Activated CD8-positive, alpha-beta T cell treated with anti-CD3 and anti-CD28 coated beads for 36 hours (primary cell): ENCODE data around the gene ERC2. TPM values are rescaled to one million over a fixed set of nuclear protein-coding genes. Genes with fewer than 3 reads are reported as not detected.

Experiments
- ATAC-seq: fragments of 200-7000 bp; cut with Tn5 transposase; one replicate; pipeline ENCODE4 v1.10.0; 2021; ENCODE audit warnings: mild to moderate bottlenecking, moderate library complexity
- CTCF ChIA-PET: fragments of 350-600 bp; sonication (Branson Sonifier 250); formaldehyde crosslinking; loops from one replicate; lab custom pipeline; 2021; ENCODE audit warnings: antibody characterized with exemption; lab: Charles Lee
- POLR2A ChIA-PET: fragments of 350-600 bp; sonication (Branson Sonifier 250); formaldehyde crosslinking; loops from one replicate; lab custom pipeline; 2021; ENCODE audit warnings: antibody characterized with exemption; lab: Charles Lee
- DNase-seq: peaks from one replicate; pipeline ENCODE4 v3.0.0-alpha.2; 2020
- H3K27ac Mint-ChIP-seq: one replicate; pipeline ENCODE4 v1.8.0; 2021; ENCODE audit warnings: mild to moderate bottlenecking, mixed read lengths
- H3K27me3 Mint-ChIP-seq: one replicate; pipeline ENCODE4 v1.8.0; 2021; ENCODE audit warnings: mixed read lengths
- H3K36me3 Mint-ChIP-seq: one replicate; pipeline ENCODE4 v1.8.0; 2021; ENCODE audit warnings: low read depth, mixed read lengths
- H3K4me1 Mint-ChIP-seq: one replicate; pipeline ENCODE4 v1.8.0; 2021; ENCODE audit warnings: low read depth, mixed read lengths
- H3K4me3 Mint-ChIP-seq: one replicate; pipeline ENCODE4 v1.8.0; 2021; ENCODE audit warnings: mild to moderate bottlenecking, moderate library complexity, mixed read lengths
- H3K9me3 Mint-ChIP-seq: one replicate; pipeline ENCODE4 v1.8.0; 2021; ENCODE audit warnings: mixed read lengths
- intact Hi-C: fragments of 100-400 bp; cut with micrococcal nuclease; formaldehyde crosslinking; loops from one replicate; pipeline ENCODE4 v1.10.0; 2022
- total RNA-seq, 2 experiments: library from RNA; stranded (reverse); gene quantifications; one replicate each; pipeline ENCODE4 v1.2.3, GENCODE V29; 2021
- TF ChIP-seq, protein P1 (sequence below): fragments of 200-600 bp; IDR thresholded peaks from one replicate; pipeline ENCODE4 v1.8.0; 2022; ENCODE audit warnings: antibody characterized with exemption, mild to moderate bottlenecking

Gene ERC2
- total RNA-seq, 2 experiments from 2014 or later, result 0.18 to 0.52 TPM

DNA sequence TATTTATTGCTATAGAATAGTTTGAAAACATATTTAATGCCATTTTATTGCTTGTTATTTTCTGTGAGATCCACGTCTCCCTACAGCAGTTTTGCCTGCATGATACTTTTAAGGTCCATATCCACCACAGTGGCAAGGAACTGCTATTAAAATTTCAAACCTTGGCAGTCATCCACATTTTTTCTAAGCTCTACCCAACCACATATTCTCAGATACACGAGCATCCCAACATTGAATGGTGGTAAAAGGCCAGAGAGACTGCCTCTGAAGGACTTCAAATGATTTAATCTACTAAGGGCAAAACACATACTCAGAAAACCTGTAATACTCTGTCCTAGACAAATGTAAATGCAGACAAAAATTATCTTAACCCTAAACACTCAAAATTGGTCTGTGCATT, 173.1 kb downstream of the ERC2 start:
- Mint-ChIP-seq H3K36me3 (no peaks in the 10 kb centered on the region), H3K9me3 (no peaks in the 10 kb centered on the region), H3K4me3 (no peak overlapping the region), H3K4me1 (peaks cover 5% of the 10 kb centered on the region), H3K27ac (no peak overlapping the region), H3K27me3 (peaks cover 11% of the 10 kb centered on the region)
- no peak for DNase-seq
- POLR2A ChIA-PET, result no interaction called here
- ATAC-seq, result no peak
- TF ChIP-seq, protein P1, sequence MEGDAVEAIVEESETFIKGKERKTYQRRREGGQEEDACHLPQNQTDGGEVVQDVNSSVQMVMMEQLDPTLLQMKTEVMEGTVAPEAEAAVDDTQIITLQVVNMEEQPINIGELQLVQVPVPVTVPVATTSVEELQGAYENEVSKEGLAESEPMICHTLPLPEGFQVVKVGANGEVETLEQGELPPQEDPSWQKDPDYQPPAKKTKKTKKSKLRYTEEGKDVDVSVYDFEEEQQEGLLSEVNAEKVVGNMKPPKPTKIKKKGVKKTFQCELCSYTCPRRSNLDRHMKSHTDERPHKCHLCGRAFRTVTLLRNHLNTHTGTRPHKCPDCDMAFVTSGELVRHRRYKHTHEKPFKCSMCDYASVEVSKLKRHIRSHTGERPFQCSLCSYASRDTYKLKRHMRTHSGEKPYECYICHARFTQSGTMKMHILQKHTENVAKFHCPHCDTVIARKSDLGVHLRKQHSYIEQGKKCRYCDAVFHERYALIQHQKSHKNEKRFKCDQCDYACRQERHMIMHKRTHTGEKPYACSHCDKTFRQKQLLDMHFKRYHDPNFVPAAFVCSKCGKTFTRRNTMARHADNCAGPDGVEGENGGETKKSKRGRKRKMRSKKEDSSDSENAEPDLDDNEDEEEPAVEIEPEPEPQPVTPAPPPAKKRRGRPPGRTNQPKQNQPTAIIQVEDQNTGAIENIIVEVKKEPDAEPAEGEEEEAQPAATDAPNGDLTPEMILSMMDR, result no peak
- CTCF ChIA-PET, result no interaction called here
- intact Hi-C loops, result no loop called here

DNA sequence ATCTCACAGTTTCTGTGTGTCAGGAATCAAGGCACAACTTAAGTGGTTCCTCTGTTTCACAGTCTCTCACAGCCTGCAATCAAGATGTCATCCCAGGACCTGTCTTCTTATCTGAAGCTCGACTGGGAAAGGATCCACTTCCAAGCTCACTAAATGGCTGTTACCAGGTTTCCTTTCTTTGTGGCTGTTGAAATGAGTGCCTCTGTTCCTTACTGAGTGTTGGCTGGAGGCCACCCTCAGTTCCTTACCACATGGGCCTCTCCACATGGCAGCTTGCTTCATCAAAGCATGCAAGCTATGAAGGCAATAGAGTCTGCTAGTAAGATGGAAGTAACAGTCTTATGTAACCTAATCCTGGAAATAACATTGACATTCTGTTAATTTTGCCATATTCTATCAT, 174.0 kb downstream of the ERC2 start:
- CTCF ChIA-PET, result interaction anchor here (0.7 to 1.9 kb wide), 2 partner anchors 9 to 19 kb away, joined by 3 to 9 read pairs; no protein-coding TSS in a partner anchor
- H3K9me3 Mint-ChIP-seq, result no peaks in the 10 kb centered on the region
- H3K27ac Mint-ChIP-seq, result no peak overlapping the region
- intact Hi-C loops, result no loop called here
- peaks cover 7% of the 10 kb centered on the region for H3K27me3 Mint-ChIP-seq
- H3K4me3 Mint-ChIP-seq, result no peak overlapping the region
- no peaks in the 10 kb centered on the region for H3K36me3 Mint-ChIP-seq
- POLR2A ChIA-PET, result no interaction called here
- ATAC-seq, result no peak
- TF ChIP-seq, protein P1, result no peak
- H3K4me1 Mint-ChIP-seq, result peaks cover 5% of the 10 kb centered on the region
- DNase-seq, result no peak

DNA sequence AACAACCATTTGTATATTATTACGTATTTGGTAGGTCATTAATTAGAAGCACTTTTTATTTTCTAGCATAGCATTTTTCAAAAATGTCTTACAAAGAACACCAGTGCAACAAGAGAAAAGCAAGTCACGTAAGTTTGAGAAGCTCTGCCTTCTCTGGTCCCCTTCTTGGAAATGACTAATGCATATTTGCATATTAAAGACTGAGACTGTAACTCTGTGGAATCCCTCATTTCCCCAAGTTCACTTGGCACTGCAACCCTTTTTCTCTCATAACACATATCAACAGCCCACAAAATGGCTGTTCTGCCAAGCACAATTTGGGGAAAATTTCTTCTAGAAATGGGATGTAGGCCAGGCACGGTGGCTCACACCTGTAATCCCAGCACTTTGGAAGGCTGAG, 176.3 kb downstream of the ERC2 start:
- no peak overlapping the region for H3K27ac Mint-ChIP-seq
- intact Hi-C loops, result no loop called here
- TF ChIP-seq, protein P1, result no peak
- H3K4me3 Mint-ChIP-seq, result no peak overlapping the region
- peak; percentile 43 for ATAC-seq
- no peaks in the 10 kb centered on the region for H3K36me3 Mint-ChIP-seq
- no peak for DNase-seq
- H3K9me3 Mint-ChIP-seq, result no peaks in the 10 kb centered on the region
- H3K27me3 Mint-ChIP-seq, result peaks cover 9% of the 10 kb centered on the region
- ChIA-PET POLR2A (interaction anchor here (0.9 kb wide), 1 partner anchor 13 kb away, joined by 3 read pairs; no protein-coding TSS in a partner anchor), CTCF (no interaction called here)
- H3K4me1 Mint-ChIP-seq, result peaks cover 5% of the 10 kb centered on the region

DNA sequence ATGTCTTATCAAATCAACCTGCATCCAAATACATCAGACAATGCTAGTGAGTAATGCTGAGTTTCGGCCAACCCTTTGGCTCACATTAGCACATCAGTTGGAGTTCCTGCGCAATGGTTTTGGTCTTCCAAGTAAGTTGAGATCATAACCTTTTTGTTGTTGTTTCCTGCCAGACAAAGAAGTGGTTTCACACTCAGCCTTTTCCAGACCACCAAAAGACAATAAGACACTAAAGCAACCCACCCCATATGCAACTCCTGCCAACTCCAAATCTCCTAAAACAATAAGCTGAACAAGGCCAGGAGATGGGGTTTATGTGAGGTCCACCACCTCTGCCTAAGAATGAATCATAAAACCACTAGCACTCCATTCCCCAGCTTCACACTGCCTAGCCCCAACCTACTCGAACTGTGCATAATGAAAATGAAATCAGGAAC, 177.0 kb downstream of the ERC2 start:
- Mint-ChIP-seq H3K36me3 (no peaks in the 10 kb centered on the region), H3K27ac (no peak overlapping the region), H3K4me1 (peaks cover 5% of the 10 kb centered on the region), H3K4me3 (no peak overlapping the region), H3K9me3 (no peaks in the 10 kb centered on the region), H3K27me3 (peaks cover 9% of the 10 kb centered on the region)
- POLR2A ChIA-PET, result interaction anchor here (0.9 kb wide), 1 partner anchor 13 kb away, joined by 3 read pairs; no protein-coding TSS in a partner anchor
- TF ChIP-seq, protein P1, result no peak
- intact Hi-C loops, result no loop called here
- CTCF ChIA-PET, result no interaction called here
- DNase-seq (peak; percentile 13), ATAC-seq (peak; percentile 87)

DNA sequence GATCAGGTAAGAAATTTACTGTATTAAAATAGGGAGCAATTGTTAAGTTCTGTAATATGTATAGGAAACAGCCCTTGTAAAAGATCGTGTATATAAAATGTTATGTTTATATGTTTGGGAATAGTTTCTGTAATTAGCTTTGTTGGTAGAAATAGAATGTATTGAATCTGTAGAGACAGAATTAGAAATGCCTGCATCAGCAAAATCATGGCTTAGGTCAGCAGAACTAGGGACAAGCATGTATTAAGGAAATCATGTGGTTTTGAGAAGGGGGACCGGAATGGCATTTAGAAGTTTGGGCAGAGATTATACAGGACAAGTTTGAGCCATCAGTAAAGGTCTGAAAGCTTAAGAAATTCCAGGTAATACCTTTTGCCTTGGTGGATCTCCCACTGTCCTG, 177.9 kb downstream of the ERC2 start:
- POLR2A ChIA-PET, result no interaction called here
- intact Hi-C loops, result no loop called here
- no peak for DNase-seq
- Mint-ChIP-seq H3K4me3 (no peak overlapping the region), H3K9me3 (no peaks in the 10 kb centered on the region), H3K27ac (no peak overlapping the region), H3K36me3 (no peaks in the 10 kb centered on the region), H3K27me3 (peaks cover 12% of the 10 kb centered on the region), H3K4me1 (peaks cover 5% of the 10 kb centered on the region)
- CTCF ChIA-PET, result no interaction called here
- ATAC-seq, result no peak
- TF ChIP-seq, protein P1, result no peak
